Sigmoid colon (tissue), 4 donors: Measurements from ENCODE around the gene TRIO.

Source experiments
- CTCF ChIP-seq, 4 experiments: fragments of 450-650 bp in 3 of 4; fragments of 200-600 bp in 1 of 4; IDR thresholded peaks; one replicate each; pipeline ENCODE4 v1.5.1; 2016 to 2019; ENCODE audit warnings: antibody characterized with exemption in 4 of 4, mild to moderate bottlenecking in 3 of 4, moderate library complexity in 2 of 4
- POLR2A ChIP-seq, 2 donors: fragments of 450-650 bp; IDR thresholded peaks; one replicate each; pipeline ENCODE4 v1.6.1; 2016; ENCODE audit warnings: antibody characterized with exemption in 2 of 2, mild to moderate bottlenecking in 2 of 2, moderate library complexity in 2 of 2
- POLR2AphosphoS5 ChIP-seq, 4 donors: sonication (generic); formaldehyde crosslinking; IDR thresholded peaks; one replicate each; pipeline ENCODE4 v1.6.1; 2017; ENCODE audit warnings: antibody characterized with exemption in 4 of 4

DNA sequence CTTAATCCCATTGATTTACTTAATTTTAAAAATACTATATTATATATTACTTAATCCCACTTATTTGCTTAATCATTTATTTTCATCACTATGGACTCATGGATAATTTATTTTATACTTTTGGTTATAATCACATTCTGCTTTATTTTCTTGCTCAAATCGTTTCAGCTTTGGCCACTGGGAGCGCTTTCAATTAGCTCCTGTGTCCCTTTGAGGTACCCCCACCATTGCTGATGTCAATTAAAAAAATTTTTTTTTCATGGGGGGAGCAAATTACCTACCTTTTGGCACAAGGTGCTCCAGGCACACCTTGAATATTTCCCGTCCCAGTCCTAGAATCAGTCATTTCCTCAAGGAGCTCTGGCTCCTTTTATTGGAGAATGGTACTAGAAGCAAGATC, 1.4 kb upstream of the TRIO start:
- no peak for TF ChIP-seq POLR2AphosphoS5 (IDR thresholded peaks at IDR 0.05)
- no peak for TF ChIP-seq POLR2A (IDR thresholded peaks at IDR 0.05)
- TF ChIP-seq CTCF (IDR thresholded peaks at IDR 0.05), result no peak
